HG03025 (cell line): Measurements from ENCODE around the gene LRRC27.

Experiments
- ATAC-seq: cut with Tn5 transposase; IDR thresholded peaks from one replicate; pipeline ENCODE4 v1.9.1; 2021; ENCODE audit warnings: mild to moderate bottlenecking, moderate library complexity; ENCODE audit not compliant: unreplicated experiment, low FRiP score

Gene LRRC27

DNA sequence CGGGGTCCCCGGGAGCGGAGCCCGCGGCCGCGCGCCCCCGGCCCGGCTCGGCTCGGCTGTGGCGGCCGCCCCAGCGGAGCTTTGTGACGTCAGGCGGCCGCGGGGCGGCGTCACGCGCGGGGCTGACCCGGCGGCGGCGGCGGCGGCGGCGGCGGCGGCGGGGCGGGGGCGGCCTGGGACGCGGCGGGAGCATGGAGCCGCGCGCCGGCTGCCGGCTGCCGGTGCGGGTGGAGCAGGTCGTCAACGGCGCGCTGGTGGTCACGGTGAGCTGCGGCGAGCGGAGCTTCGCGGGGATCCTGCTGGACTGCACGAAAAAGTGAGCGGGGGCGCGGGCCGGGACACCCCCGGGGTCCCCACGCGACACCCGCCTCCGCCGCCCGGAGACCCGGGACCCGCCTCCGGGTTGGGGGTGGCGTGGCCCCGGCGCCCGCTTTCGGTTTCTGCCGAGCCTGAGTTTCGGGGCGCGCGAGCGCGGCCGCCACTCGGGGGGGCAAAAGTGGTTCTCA, 65.1 kb downstream of the LRRC27 start, which contains the start of gene PWWP2B:
Gene PWWP2B (plus strand): TSS at position 165 of the 506 bp plus-strand sequence. CDS start 27 bp downstream, at position 192.
- ATAC-seq: peak; percentile 36

DNA sequence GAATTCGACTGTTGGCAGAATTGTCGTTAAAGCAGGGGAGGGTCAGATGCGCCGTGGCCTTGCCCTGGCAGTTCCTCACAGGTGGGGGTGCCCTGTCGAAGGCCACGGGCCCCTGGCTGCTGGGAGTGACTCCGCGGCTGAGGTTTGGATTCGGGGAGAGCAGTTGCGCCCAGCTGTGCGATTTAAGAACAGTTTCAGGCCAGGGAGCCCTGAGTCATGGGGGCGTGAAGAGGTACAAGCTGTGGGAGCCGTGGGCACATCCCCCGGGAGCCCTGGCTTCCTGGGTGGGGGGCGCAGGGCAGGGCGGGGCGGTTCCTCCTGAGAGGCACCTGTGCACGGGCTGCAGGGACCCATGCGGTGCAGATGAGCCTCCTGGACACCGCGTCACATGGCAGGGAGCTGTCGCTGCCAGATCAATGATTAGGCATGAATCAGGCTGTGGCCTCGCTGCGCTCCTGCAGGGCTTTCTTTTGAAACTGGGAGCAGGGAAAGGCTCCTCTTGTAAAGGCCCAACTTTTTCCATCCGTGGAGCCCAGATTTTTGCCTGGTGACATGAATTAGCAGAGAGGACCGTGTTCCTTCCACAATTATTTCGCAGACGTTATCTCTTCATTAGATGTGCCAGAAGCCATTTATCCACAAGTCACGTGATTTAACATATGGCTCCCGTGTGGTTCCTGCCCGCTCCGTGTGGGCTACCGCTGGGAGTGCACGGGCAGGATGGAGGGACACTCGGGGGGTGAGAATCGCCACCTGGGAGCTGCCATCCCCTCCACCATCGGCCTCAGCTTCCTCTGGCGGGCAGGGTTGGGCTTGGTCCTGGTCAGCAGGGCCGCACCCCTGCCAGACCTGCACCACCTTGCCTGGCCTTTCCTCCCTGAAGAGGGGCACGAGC, 65.9 kb downstream of the LRRC27 start:
- ATAC-seq: no peak

DNA sequence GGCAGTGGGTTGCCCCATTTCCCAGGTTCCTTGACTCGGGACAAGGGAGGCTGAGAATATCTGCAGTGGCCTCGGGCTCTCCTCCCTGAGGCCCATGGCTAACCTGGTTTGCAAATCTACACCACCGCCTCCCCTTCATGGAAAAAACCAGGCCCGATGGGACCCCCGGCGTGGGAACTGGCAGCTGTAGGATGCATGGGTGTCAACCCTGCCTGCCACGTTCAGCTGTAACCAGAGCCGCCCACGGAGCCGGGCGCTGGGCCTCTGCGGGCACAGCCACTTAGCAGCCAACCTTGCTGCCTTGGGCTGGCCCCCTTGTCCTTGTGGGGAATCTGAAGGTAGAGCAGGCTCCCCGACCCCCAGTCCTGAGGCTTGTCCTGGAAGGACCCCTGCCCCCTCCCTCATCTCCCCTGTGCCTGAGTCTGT, 66.6 kb downstream of the LRRC27 start:
- no peak for ATAC-seq

DNA sequence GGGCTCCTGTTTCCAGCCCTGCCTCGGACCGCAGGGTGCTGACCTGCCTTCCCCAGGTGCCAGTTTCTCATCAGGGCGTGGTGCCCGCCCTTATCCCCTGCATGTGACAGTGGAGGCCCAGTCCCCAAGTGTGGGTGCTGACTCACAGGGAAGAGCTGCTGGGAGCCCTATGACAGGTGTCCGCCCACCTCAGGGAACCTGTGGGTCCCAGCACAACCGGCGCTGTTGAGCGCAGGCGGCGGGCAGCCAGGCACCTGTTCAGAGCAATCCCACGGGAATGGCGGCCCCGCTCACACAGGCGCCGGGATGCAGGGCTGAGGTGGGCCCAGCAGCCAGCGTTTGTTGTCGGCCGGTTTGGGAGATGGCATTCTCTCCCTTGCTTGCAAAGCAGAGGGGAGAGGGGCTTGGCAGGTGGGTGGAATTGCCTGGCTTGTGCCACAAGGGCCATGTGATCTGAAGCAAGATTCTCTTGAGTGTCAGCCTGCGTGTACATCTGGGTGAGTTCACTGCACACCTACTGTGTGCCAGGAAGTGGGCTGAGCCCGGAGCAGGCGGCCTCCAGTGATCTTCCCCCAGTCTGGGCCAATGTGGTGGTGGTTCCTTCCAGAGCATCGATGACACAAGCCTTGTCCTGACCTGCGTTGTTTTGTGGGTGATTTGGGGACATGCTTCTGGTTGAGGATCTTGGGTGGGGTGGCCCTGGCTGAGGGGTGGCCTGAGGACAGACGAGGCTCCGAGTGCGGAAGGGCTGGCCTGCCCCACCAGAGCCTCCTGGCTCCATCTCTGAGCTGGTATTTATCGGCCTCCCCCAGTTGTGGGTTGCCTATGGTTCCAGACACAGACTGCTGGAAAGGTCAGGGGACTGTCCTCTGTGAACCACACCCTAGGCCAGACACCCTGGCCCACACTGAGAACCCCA, 67.4 kb downstream of the LRRC27 start:
- ATAC-seq: no peak

DNA sequence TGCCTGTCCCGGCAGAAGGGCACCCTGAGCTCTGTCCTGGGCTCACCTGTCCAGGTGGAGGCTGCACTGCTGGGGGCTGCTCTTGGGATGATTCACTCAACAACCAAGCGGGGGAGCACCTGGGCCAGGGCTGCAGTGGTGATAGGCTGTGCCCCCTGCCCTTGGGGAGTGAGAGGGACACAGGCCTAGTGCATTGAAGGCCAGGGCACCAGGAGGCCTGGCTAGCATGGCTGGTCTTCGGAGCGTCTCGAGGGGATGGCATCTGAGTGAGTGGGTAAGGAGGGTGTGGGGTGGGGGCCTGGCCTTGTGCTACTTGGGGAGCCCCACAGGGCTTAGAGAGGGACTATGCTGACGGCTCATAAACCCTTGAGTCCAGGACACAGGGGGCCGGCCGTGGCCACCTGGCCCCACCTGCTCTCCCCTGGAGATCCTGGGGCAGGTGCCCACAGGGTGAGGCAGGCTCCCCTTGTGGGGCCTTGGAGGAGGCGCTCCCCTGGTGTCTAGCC, 68.1 kb downstream of the LRRC27 start:
- ATAC-seq: no peak

DNA sequence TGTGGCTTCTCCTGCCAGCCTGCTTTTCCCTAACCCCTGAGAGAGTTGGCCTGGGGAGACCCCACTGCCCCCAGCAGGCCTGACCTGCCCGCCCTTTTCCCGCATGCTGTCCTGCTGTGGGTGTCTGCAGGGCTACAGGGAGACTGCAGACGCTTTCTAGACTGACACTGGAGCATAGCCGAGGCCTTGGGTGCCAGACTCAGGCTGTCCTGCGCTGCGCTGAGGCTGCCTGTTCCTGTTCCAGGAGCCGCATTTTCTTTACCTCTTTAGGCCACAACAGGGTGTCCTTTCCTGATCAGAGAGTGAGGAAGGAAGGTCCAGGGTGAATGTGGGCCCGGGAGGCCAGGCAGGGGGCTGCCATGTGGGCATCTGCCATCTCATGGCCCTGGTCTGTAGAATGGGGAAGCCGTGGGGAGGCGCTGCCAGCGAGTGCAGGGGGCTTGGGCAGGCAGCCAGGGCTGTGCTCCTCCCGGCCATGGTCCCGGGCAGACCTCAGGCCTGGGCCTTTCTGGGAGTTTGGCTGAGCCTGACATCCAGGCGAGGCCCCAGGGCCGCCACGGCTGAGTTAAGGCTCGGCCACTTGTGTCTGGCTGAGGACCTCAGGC, 68.7 kb downstream of the LRRC27 start:
- no peak for ATAC-seq

DNA sequence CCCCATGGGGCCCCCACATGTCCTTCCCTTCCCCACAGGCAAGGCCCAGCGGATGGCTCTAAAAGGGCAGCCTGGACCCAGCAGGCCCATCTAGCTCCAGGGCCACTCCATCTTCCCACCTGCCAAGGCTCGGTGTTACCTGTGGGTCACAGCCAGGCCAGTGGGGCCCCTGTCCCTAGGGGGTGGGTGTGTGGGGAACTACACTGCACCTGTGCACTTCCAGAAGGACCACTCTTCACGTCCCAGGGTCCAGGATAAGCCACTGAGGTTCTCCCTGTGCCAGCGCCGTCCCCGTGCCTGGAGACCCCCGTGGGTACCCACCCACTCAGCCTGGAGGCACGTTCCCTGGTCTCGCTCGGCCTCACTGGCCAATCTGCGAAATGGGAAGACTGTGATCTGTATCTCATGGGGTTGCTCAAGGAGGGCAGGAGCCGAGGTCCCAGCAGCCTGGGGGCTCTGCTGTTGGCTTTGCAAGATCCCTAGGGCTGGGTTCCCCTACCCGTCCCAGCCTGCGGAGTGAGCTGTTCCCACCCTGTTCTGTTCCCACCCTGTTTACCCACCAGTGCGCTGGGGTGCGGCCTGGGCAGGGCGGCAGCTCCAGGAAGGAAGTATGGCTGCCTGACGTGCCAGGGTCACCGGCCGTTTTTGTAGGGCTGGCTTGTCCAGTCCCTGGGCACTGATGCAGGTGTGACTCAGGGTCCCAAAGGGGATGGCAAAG, 69.6 kb downstream of the LRRC27 start:
- ATAC-seq: no peak

DNA sequence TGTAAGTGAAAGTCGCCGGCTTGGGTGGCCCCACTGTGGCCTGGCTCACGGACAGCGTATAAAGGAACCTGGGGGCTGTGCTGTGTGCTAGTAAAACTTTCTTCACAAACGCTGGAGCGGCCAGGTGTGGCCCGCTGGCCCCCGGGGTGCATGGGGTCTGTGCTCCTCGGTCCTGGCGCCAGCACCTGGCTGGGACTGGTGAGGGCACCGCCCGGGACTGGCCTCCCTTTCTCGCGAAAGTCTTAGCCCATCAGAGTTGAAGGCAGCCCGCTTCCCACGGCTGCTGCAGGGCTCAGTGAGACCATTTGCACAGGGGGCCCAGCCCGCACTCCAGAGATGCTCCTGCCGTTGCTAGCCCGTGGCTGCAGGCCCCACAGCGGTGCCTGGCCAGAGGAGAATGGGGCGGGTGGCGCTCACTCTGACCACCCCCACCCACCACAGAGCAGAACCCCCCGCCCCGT, 70.8 kb downstream of the LRRC27 start:
- no peak for ATAC-seq

DNA sequence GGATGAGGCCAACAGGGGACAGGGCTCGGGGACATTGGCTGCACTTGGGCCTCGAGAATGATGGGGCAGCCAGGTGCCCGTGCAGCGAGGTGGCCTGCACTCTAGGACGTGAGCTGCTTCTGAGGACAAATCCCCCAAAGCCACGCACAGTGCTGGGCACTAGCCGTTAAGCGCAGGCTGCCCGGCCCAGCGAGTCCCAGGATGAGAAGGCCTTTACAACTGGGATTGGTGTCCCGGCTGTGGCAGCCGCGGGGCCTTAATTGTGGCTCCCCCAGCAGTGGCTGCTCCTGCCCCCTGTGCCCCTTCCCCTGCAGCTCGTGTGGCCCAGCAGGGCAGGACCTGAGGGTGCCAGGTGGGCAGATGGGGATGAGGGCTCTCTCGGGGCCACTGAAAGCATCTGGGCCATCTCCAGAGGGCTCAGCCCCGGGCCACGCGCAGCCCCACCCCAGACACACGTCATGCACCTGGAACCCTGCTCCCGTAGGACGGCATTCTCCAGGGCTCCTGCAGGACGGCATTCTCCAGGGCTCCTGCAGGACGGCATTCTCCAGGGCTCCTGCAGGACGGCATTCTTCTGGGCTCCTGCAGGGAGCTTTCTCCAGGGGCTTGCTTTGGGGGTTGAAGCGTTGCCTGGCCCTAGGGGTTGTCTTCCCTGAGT, 71.6 kb downstream of the LRRC27 start:
- ATAC-seq: no peak

DNA sequence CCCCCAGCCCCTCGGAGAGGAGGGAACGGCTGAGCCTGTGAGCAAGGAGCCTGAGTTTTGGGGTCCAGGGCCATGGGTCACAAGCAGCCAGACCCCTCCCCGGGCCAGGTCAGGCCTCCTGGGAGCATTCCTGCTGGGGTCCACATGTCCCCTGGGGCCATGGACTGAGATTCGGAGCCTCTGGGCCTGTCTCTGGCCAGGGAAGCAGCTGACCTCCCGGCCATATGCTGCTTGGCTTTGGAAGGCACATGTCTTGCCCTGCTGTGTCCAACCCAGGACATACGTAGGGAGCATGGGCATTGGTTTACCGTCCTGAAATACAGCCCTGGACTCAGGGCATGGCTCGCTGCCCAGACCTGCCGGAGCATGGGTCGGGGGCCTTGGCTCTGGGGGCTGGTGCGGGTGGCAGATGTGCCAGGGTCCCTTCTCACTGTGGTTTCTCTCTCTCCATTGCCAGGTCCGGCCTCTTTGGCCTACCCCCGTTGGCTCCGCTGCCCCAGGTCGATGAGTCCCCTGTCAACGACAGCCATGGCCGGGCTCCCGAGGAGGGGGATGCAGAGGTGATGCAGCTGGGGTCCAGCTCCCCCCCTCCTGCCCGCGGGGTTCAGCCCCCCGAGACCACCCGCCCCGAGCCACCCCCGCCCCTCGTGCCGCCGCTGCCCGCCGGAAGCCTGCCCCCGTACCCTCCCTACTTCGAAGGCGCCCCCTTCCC, 72.3 kb downstream of the LRRC27 start:
- no peak for ATAC-seq

DNA sequence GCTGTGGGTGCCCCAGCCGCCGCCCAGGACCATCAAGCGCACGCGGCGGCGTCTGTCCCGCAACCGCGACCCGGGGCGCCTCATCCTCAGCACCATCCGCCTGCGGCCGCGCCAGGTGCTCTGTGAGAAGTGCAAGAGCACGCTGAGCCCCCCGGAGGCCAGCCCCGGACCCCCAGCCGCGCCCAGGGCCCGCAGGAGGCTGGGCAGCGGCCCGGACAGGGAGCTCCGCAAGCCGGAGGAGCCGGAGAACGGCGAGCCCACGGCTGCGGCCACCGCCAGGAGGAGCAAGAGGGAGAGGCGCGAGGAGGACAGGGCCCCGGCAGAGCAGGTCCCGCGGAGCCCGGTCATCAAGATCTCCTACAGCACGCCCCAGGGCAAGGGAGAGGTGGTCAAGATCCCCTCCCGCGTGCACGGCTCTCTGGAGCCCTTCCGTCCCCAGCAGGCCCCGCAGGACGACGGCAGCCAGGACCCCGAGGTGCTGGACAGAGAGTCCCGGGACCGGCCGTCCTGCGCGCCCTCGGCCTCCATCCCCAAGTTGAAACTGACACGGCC, 73.0 kb downstream of the LRRC27 start:
- no peak for ATAC-seq

DNA sequence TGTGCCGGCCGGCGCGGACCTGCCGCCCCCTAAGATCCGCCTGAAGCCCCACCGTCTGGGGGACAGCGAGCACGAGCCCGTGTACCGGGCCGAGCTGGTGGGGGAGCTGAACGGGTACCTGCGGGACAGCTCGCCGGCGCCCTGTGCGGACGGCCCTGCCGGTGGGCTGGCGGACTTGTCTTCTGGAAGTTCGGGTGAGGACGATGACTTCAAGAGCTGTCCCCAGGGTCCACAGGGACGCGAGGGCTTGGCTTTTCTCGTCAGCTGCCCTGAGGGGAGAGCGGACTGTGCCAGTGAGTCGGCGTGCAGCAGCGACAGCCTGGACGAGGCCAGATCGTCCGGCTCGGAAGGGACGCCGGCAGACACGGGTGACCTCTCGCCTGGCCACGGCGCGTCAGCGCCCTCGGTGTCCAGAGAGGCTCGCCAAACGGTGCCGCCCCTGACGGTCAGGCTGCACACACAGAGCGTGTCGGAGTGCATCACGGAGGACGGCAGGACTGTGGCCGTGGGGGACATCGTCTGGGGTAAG, 73.5 kb downstream of the LRRC27 start:
- ATAC-seq: no peak

DNA sequence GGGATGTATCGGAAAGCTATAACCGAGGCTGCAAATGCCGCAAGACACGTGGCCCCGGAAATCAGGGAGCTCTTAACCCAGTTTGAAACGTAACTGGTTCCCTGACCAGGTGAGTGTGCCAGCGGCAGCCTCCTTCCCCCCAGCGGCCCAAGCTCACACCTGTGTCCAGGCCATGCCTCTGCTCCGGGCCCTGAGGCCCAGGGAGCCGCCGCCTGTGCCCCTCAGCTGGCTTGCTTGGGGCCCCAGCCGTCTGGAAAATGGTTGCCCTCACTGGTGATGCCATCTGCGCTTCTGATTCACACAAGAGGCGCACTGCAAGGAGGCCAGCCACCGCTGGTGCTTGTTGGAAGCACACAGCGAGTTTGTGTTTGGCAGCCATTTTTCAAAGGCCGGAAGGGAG, 74.2 kb downstream of the LRRC27 start:
- no peak for ATAC-seq

DNA sequence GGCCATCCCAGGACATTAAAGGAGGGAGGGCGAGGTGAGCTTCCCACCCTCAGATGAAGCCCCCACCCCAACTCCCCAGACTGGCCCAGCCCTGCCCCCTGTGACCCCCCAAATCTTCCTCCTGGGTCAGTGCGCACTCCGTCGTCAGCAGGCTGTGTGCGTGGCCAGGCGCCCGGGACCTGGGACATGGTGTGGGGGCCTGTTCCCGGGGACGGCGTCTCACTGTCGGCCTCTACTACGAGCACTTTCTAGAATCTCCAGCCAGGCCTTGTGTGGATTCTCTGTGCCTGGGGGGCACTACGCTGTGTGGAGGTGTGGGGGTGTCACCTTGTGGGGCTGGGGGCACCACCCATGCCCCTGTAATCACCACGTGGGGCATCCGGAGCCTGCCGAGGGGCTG, 74.8 kb downstream of the LRRC27 start:
- no peak for ATAC-seq

DNA sequence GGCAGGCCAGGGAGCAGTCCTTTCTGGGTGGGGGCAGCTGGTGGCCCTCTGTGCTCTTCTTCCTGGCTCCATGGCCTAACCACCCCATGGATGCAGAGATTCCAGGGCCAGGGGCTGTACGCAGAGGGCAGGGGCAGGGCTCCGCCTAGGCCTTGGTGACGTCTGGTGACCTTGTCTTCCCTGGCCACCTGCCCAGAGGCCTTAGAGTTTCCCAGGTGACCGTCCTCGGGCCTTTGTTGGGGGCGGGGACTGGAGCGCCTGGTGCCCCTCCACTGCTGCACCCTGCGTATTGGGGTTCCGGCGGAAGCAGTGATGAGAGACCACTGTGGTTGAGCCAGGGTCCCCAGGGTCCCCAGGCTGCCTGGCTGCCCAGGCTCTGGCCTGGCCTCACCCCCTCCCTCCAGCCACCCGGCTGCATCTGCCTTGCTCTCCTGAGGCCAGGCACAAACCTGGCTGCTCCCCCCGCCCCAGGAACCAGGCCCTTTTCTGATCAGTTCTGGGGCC, 75.3 kb downstream of the LRRC27 start:
- ATAC-seq: no peak

DNA sequence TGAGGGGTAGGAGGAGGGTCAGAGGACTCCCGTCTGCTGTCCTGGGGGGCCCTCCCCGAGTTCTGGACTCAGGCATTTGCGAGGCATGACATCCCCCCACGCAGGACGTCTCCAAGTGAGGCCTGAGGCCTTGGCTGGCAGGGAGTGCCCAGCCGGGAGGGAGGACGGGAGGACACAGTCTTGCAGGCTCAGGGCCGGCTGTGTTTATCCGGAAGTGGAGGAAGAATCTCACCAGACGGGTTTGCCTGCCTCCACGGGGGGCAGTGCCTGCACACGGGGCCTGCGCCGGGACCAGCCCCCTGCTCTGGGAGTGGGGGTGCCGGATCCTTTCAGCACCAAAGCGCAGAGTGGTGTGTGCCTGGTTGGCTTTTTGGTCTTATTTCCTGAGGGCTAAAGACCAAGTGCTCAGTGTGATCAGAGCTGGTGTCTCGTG, 75.9 kb downstream of the LRRC27 start:
- no peak for ATAC-seq

DNA sequence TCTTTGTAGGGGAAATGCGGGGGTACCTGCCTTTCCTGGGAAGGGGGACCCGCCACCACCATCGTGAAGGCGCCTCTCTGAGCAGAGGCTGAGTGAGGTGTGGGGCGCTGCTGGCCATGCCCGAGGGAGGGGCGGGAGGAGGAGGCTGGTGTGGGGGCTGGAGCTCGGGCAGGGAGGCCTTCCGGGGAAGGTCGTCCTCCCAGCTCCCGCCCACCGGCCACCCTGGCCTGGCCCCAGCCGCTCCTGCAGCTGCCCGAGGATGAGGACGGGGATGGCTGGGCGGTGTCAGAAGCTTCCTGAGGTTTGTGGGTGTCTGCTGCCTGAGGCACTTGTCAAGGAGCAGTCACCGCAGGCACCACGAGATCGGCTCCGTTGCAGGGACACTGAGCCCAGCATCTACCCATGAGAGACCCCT, 76.4 kb downstream of the LRRC27 start:
- no peak for ATAC-seq
